Muscle of back (tissue), 11 donors: ENCODE measurements around the gene NBPF1. TPM values are rescaled to one million over a fixed set of nuclear protein-coding genes. Genes with fewer than 3 reads are reported as not detected.
"Not testable (repeated sequence)": the region's sequence is repeated elsewhere in the genome, so short reads cannot be mapped to it uniquely, and the experiment has no call there.

Experiments used
- DNase-seq, 3 donors: peaks; one replicate each; pipeline versions ENCODE4 v3.0.0 to v3.0.0-alpha.2; 2013
- polyA plus RNA-seq, 10 donors: library from polyadenylated mRNA; unstranded; fragments of 120-200 nt; gene quantifications; one replicate each; pipeline ENCODE4 v1.2.1, GENCODE V29; 2013; ENCODE audit not compliant: insufficient read length in 10 of 10

Gene NBPF1
- polyA plus RNA-seq, 10 donors: 93.1 to 163 (median 119) TPM

- no peak for DNase-seq
Measured at GRCh38 chr1:16625497-16626408, 12.4 kb upstream of the NBPF1 start.

- peak; percentile 73 to 80 (median 73) for DNase-seq
Measured at GRCh38 chr1:16623812-16624719, 10.7 kb upstream of the NBPF1 start.

- DNase-seq: not testable (repeated sequence)
Measured at GRCh38 chr1:16623337-16623736, 10.0 kb upstream of the NBPF1 start.

- DNase-seq: not testable (repeated sequence)
Measured at GRCh38 chr1:16621681-16622315, 8.4 kb upstream of the NBPF1 start.

DNA sequence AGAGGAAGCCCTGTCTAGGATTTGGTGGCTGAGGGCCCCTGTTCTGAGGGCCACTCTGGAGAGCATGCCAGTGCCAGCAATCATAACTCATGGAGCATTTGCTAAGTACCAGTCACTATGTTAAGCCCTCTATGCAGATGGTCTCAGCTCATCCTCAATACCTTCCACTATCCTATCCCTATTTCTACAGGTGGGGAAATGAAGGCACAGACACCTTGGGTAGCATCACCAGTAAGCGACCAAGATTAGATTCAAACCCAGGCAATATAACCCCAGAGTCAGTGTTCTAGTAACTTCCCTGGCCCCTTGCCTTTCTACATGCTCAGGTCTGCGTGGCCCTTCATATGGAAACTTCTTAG, 7.9 kb upstream of the NBPF1 start:
- DNase-seq: peak in 1 of 3 donors; percentile 67

DNA sequence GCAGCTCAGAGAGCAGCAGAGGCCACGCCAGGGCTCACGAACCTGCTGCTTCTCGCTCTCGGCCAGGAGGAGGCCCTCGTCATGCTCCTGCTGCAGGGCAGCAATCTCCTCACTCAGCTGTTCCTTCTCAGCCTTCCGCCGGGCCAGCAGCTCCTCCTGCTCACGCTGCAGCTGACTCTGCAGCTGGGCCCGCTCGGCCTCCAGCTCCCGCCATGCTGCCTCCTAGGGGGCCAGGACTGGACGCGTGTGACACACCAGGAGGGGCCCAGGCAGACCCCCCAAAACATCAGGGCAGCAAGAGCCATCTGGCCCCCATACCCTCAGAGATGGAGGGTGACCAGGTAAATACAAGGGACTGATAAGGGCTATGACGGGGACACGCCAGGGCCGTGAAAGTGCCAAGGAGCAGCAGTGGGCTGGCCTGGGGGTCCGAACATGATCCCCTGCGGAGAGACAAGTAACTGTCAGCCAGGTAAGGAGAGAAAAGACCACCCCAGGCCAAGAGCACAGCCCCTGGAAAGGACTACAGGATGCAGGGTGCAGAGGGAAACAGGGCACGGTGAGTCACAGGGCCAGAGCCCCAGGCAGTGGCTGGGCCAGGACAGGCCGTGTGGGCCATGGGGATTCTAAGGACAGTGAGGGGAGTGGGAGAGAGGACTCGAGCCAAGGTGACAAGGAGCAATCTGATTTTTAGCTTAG, 6.6 kb upstream of the NBPF1 start:
- DNase-seq: peak; percentile 60 to 81 (median 69)

DNA sequence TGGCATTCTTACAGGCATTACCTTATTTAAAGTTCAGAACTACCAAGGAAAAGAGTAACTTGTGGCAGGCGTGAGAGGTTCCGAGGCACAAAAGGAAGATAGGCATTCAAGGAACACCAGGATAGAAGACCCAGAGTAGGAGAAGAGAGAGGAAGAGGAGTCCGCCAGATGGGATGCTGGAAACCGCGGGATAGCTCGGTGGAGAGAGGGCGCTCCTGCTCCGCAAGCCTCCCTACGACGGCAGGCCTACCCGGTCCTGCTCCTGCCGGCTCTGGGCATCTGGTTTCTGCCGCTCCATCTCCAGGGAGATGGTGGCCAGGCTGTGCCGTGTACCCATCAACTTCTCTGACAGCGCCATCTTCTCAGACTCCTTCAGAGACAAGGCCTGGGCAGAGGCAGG, 5.4 kb upstream of the NBPF1 start:
- peak in 1 of 3 donors; percentile 64 for DNase-seq

DNA sequence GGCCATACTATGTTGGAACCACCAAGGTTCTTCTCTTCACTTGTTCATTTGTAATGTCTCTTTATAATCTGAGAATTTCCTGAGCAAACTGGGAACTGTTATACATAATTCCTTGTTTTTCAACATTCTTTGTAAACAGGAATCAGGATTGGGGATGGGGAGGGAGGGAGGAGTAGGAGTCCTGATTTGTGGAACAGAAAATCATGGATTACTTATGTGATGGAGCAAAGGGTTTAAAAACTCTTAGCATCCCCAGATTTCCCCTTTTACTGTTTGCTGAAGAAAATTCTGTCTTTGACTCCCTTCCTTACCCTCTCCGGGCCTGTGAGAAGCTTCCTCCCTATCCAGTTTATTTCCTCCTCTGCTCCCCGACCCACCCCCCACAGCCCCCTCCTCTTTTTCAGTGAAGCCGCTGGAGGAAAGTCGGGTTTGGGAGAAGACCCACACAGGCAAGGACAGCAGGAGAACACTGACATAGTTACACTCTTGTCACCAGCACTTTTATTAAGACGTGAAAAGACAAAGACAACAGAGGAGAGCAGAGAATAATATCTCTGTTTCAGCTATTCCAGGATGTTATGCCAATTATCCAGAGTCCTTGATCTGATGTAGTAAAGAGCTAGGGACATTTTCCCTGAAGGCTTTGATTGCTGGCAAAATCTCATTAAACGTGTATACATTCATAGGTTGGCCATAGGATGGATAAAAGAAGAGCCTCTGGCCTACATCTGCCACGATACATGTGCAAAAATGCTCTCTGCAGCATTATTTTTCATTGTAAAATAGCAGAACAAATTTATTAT, 4.6 kb upstream of the NBPF1 start:
- no peak for DNase-seq

DNA sequence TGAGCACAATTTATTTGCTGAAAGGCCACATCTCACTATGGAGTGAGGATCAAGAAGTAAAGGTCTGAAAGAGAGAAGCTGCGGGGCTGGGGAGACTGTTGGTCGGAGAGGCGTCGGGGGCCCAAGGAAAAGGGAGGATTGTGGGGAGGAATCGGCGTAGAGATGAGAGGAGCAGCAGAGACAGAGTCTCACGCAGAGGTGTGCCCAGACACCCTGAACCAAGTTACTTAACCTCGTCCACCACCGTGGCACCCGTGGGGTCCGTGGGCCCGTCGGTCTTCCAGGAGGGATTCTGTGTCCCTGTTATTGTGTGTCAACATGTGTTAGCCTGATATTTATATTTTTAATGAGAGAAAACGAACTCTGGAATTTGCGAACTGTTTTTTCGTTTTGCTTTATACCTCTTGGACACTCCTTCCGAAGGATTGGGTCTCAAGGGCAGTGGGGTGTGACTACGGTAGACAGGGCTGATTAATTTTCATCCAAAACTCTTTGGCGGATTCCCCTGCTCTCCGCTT, 3.8 kb upstream of the NBPF1 start:
- no peak for DNase-seq

DNA sequence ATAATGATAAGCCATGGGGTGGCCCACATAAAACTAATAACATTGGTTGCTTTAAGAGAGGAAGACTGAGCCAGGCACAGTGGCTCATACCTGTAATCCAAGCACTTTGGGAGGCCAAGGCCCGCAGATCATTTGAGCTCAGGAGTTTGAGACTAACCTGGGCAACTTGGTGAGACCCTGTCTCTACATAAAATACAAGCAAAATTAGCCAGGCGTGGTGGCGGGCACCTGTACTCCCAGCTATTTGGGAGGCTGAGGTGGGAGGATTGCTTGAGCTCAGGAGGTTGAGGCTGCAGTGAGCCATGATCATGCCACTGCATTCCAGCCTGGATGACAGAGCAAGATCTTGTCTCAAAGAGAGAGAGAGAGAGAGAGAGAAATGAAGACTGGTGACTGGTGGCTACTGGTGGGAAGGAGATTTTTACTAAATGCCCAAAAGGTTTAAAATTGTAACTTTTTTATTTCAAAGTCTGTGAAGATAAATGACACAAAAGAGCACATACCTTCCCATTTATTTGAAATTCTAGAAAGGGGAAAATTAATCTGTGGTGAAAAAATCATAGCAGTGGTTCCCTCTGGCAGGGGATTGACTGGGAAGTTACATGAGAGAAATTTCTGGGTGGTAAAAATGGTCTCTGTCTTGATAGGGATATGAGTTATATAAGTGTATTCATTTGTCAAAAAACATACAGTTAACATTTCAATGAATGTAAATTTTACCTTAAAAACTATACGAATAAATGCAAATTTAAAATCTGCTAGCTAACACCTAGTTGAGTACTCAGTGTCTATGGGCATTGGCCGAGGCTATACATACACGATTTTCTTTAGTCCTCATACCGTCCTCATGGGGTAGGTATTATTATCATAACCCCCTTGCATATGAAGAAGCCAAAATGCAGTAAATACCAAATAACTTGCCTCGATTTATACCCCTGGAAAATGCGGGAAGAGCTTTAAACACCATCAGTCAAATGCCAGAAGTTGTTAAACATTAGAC, 2.2 kb upstream of the NBPF1 start:
- DNase-seq: no peak

DNA sequence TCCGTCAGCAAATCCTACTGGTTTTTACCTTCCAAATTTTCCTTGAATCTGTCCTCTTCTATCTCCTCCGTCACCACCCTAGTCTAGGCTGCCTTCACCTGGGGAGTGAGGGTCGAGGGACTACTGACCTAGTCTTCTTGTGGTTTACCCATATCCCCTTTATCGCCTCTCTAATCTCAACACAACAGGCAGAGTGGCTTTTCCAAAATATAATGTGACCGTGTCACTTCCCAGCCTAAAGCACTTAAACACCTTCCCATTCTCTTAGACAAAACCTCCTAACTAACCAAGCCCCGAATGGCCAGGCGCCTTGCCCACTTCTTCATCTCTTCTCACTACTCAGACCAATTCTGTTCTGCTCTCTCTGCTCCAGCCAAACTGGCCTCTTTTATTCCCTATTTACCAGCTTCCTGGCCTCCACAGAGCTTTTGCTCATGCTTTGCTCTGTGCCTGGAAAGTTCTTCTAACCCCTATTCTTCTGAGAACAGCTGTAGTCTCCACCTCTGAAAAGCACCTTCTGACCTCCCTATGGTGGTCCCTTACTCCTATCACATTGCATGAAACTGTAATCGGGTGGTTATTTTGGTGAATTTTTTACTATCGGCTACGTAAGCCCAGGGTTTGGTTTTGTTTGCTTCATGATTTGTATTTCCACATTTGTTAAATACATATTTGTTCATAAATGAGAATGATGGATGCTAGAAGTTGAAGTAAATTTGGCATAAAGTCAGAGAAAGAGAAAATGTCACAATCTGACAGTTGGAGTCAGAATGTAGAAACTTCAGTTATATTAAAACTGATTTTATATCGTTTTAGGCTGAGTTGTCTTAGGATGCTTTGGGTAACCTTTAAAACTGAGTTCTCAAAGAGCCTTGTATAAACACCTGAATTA, 1.2 kb upstream of the NBPF1 start:
- no peak for DNase-seq

- peak; percentile 89 to 98 (median 94) for DNase-seq
Measured at GRCh38 chr1:16612332-16613172, 812 bp downstream of the NBPF1 start.

DNA sequence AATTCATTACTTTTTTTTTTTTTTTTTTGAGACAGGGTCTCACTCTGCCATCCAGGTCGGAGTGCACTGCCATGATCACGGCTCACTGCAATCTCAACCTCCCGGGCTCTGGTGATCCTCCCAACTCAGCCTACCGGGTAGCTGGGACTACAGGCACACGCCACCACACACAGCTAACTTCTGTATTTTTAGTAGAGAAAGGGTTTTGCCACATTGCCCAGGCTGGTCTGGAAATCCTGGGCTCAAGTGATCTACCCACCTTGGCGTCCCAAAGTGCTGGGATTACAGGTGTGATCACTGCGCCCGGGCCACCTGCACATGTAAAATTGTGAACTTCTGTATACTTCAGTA, 1.4 kb downstream of the NBPF1 start:
- not testable (repeated sequence) for DNase-seq

- DNase-seq: not testable (repeated sequence)
Measured at GRCh38 chr1:16611164-16611563, 2.2 kb downstream of the NBPF1 start.

DNA sequence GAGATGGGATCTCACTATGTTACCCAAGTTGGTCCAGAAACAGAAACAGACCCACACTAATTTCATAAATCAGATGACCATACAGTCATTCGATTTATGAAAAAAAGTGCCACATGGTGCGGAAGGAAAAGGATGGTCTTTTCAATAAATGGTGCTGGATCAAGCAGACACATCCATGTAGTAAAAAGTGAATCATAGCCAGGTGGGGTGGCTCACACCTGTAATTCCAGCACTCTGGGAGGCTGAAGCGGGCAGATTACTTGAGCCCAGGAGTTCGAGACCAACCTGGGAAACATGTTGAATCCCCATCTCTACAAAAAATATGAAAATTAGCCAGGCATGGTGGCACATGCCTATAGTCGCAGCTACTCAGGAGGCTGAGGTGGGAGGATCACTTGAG, 2.8 kb downstream of the NBPF1 start:
- not testable (repeated sequence) for DNase-seq

- DNase-seq: not testable (repeated sequence)
Measured at GRCh38 chr1:16609761-16610160, 3.6 kb downstream of the NBPF1 start.
